HFFc6 (cell line): ENCODE results near the gene UBE4B. TPM values are rescaled to one million over a fixed set of nuclear protein-coding genes. Genes with fewer than 3 reads are reported as not detected.
A peak's percentile ranks its signal among the peaks of the same experiment; 100 is the strongest.
"Not testable (repeated sequence)": the region's sequence is repeated elsewhere in the genome, so short reads cannot be mapped to it uniquely, and the experiment has no call there.

Experiments used
- DNase-seq: peaks from one replicate; pipeline ENCODE4 v3.0.0-alpha.2; 2018
- H3K27ac Mint-ChIP-seq: 2 replicates; pipeline ENCODE4 v1.8.0; 2020; ENCODE audit warnings: mild to moderate bottlenecking, mixed read lengths
- H3K27me3 Mint-ChIP-seq: 2 replicates; pipeline ENCODE4 v1.8.0; 2021; ENCODE audit warnings: mild to moderate bottlenecking, moderate library complexity, mixed read lengths; ENCODE audit not compliant: insufficient read depth
- H3K36me3 Mint-ChIP-seq: 2 replicates; pipeline ENCODE4 v1.8.0; 2021; ENCODE audit warnings: low read depth, mixed read lengths
- H3K4me1 Mint-ChIP-seq: 2 replicates; pipeline ENCODE4 v1.8.0; 2020; ENCODE audit warnings: low read depth, mixed read lengths
- H3K4me3 Mint-ChIP-seq: 2 replicates; pipeline ENCODE4 v1.8.0; 2020; ENCODE audit warnings: mild to moderate bottlenecking, moderate library complexity, mixed read lengths
- H3K9me3 Mint-ChIP-seq: 2 replicates; pipeline ENCODE4 v1.8.0; 2020; ENCODE audit warnings: mild to moderate bottlenecking, mixed read lengths
- total RNA-seq, 6 experiments: library from RNA; stranded (reverse); fragmentation: NEBNext Ultra II Directional; extraction: Animal tissue kit (Norgen Biotek cat#: 25700); gene quantifications; 2 replicates in 1 of 6; 3 replicates in 5 of 6; pipeline ENCODE4 v1.2.3, GENCODE V29; 2021
- TF ChIP-seq, protein P1 (sequence below): fragments of 200-600 bp; sonication (generic); IDR thresholded peaks from 2 replicates; pipeline ENCODE4 v1.5.0; 2021; ENCODE audit warnings: antibody characterized with exemption, mild to moderate bottlenecking

The UBE4B gene
- total RNA-seq, 6 experiments from 2014 or later: 46.2 to 66.0 (median 58.6) TPM

- no peak overlapping the region for H3K27ac Mint-ChIP-seq
- DNase-seq: no peak
- H3K9me3 Mint-ChIP-seq: no peaks in the 10 kb centered on the region
- no peak overlapping the region for H3K4me3 Mint-ChIP-seq
- TF ChIP-seq, protein P1, sequence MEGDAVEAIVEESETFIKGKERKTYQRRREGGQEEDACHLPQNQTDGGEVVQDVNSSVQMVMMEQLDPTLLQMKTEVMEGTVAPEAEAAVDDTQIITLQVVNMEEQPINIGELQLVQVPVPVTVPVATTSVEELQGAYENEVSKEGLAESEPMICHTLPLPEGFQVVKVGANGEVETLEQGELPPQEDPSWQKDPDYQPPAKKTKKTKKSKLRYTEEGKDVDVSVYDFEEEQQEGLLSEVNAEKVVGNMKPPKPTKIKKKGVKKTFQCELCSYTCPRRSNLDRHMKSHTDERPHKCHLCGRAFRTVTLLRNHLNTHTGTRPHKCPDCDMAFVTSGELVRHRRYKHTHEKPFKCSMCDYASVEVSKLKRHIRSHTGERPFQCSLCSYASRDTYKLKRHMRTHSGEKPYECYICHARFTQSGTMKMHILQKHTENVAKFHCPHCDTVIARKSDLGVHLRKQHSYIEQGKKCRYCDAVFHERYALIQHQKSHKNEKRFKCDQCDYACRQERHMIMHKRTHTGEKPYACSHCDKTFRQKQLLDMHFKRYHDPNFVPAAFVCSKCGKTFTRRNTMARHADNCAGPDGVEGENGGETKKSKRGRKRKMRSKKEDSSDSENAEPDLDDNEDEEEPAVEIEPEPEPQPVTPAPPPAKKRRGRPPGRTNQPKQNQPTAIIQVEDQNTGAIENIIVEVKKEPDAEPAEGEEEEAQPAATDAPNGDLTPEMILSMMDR: no peak
- H3K36me3 Mint-ChIP-seq: no peaks in the 10 kb centered on the region
- 0 out of 2 replicates have a peak, but pooled peaks cover 2% of the 10 kb centered on the region for H3K4me1 Mint-ChIP-seq
- peaks cover 6% of the 10 kb centered on the region for H3K27me3 Mint-ChIP-seq
Measured at GRCh38 chr1:10007169-10007568, 25.6 kb upstream of the UBE4B start.

GRCh38 chr1:10014016-10014415 lies 18.7 kb upstream of the UBE4B start:
- Mint-ChIP-seq H3K27ac (no peak overlapping the region), H3K27me3 (no peaks in the 10 kb centered on the region), H3K4me3 (no peak overlapping the region), H3K4me1 (peaks cover 35% of the 10 kb centered on the region), H3K36me3 (no peaks in the 10 kb centered on the region), H3K9me3 (no peaks in the 10 kb centered on the region)
- DNase-seq: no peak
- TF ChIP-seq, protein P1: no peak

- DNase-seq: no peak
- Mint-ChIP-seq H3K4me1 (peaks cover 43% of the 10 kb centered on the region), H3K27me3 (peaks cover 1% of the 10 kb centered on the region; the same call in 1 of the 2 replicates), H3K27ac (no peak overlapping the region), H3K9me3 (no peaks in the 10 kb centered on the region), H3K4me3 (no peak overlapping the region), H3K36me3 (no peaks in the 10 kb centered on the region)
- TF ChIP-seq, protein P1: no peak
Measured at GRCh38 chr1:10019561-10019960, 13.2 kb upstream of the UBE4B start.

DNA sequence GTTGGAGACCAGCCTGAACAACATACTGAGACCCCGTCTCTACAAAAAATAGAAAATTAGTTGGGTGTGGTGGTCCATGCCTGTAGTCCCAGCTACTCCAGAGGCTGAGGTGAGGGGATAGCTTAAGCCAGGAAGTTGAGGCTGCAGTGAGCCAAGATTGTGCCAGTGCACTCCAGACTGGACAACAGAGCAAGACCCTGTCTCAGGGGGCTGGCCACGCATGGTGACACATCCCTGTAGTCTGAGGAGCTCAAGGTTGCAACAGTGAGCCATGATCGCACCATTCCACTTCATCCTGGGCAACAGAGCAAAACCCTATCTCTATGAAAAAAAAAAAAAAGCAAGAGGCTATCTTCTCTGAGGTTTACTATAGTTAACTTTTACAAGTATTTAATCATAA lies 12.7 kb upstream of the UBE4B start:
- Mint-ChIP-seq H3K9me3 (no peaks in the 10 kb centered on the region), H3K36me3 (no peaks in the 10 kb centered on the region), H3K4me1 (peaks cover 38% of the 10 kb centered on the region), H3K27me3 (peaks cover 1% of the 10 kb centered on the region; the same call in 1 of the 2 replicates), H3K27ac (no peak overlapping the region), H3K4me3 (no peak overlapping the region)
- TF ChIP-seq, protein P1: no peak
- DNase-seq: no peak

GRCh38 chr1:10020678-10021077 lies 12.1 kb upstream of the UBE4B start:
- Mint-ChIP-seq H3K4me1 (peaks cover 34% of the 10 kb centered on the region), H3K4me3 (peak overlapping the region; percentile 27; the same call in 1 of the 2 replicates)
- DNase-seq: peak; percentile 16
- not testable (repeated sequence) for H3K27ac Mint-ChIP-seq, H3K36me3 Mint-ChIP-seq, H3K9me3 Mint-ChIP-seq, H3K27me3 Mint-ChIP-seq

DNA sequence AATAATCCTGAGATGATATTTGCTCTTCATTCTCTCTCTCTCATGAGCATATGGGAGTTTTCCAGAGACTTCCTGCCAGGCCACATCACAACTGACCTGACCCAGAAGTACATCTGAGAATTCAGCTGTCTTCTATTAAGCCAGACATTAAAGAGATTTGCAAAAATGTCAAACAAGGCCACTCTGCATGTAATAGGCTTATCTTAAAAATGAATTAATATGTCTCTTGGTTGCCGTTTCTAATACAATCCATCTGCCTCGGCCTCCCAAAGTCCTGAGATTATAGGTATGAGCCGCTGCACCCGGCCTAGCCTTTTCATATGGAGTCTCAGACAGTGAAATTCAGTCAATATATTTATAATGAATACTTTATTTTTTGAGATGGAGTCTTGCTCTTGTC lies 10.8 kb upstream of the UBE4B start:
- H3K27ac Mint-ChIP-seq, H3K27me3 Mint-ChIP-seq: not testable (repeated sequence)

GRCh38 chr1:10022656-10023055 lies 10.1 kb upstream of the UBE4B start:
- Mint-ChIP-seq H3K27ac (no peak overlapping the region), H3K27me3 (peaks cover 1% of the 10 kb centered on the region; the same call in 1 of the 2 replicates), H3K9me3 (no peaks in the 10 kb centered on the region), H3K4me1 (peaks cover 27% of the 10 kb centered on the region), H3K4me3 (no peak overlapping the region), H3K36me3 (no peaks in the 10 kb centered on the region)
- DNase-seq: no peak
- TF ChIP-seq, protein P1: no peak

More for the DNA sequence above, 10.8 kb upstream of the UBE4B start:
- H3K9me3 Mint-ChIP-seq, H3K36me3 Mint-ChIP-seq, H3K4me3 Mint-ChIP-seq, DNase-seq: not testable (repeated sequence)
- H3K4me1 Mint-ChIP-seq: peaks cover 27% of the 10 kb centered on the region
